ENCODE results near the gene PANK1.

The PANK1 gene

GRCh38 chr10:89653410-89653869 is 8.4 kb upstream of the PANK1 start:
- no peak overlapping the region for H3K27ac ChIP-seq (ENCODE audit: low read depth, low read length)
- no peaks in the 10 kb centered on the region for H3K36me3 ChIP-seq (ENCODE audit: control insufficient read depth in 1 of 2, insufficient read depth in 2 of 2, low read length in 2 of 2)
- H3K4me3 ChIP-seq (ENCODE audit: low read depth in 1 of 2, low read length in 2 of 2) = no peak overlapping the region
- H3K4me1 ChIP-seq (ENCODE audit: control insufficient read depth in 1 of 2, insufficient read depth in 2 of 2, low read length in 2 of 2) = no peaks in the 10 kb centered on the region
- no peaks in the 10 kb centered on the region for H3K27me3 ChIP-seq (ENCODE audit: control insufficient read depth in 1 of 2, insufficient read depth in 2 of 2, low read length in 2 of 2)
- peaks cover 5 to 14% of the 10 kb centered on the region in 2 donors for H3K9me3 ChIP-seq (ENCODE audit: control insufficient read depth in 1 of 2, low read length in 2 of 2)
- no peak overlapping the region for H3K9ac ChIP-seq (ENCODE audit: low read depth in 1 of 2, low read length in 2 of 2)

- Histone ChIP-seq H3K9ac (ENCODE audit: low read depth in 1 of 2, low read length in 2 of 2) (no peak overlapping the region), H3K36me3 (ENCODE audit: control insufficient read depth in 1 of 2, insufficient read depth in 2 of 2, low read length in 2 of 2) (no peaks in the 10 kb centered on the region), H3K9me3 (ENCODE audit: control insufficient read depth in 1 of 2, low read length in 2 of 2) (peaks cover 5 to 14% of the 10 kb centered on the region in 2 donors), H3K4me1 (ENCODE audit: control insufficient read depth in 1 of 2, insufficient read depth in 2 of 2, low read length in 2 of 2) (no peaks in the 10 kb centered on the region), H3K27ac (ENCODE audit: low read depth, low read length) (no peak overlapping the region), H3K4me3 (ENCODE audit: low read depth in 1 of 2, low read length in 2 of 2) (no peak overlapping the region), H3K27me3 (ENCODE audit: control insufficient read depth in 1 of 2, insufficient read depth in 2 of 2, low read length in 2 of 2) (no peaks in the 10 kb centered on the region)
Observed at GRCh38 chr10:89652806-89653370, 7.8 kb upstream of the PANK1 start.

- Histone ChIP-seq H3K4me3 (ENCODE audit: low read depth in 1 of 2, low read length in 2 of 2) (no peak overlapping the region), H3K9ac (ENCODE audit: low read depth in 1 of 2, low read length in 2 of 2) (no peak overlapping the region), H3K9me3 (ENCODE audit: control insufficient read depth in 1 of 2, low read length in 2 of 2) (peaks cover 5 to 10% of the 10 kb centered on the region in 2 donors), H3K4me1 (ENCODE audit: control insufficient read depth in 1 of 2, insufficient read depth in 2 of 2, low read length in 2 of 2) (peaks cover 4 to 5% of the 10 kb centered on the region in 2 donors), H3K36me3 (ENCODE audit: control insufficient read depth in 1 of 2, insufficient read depth in 2 of 2, low read length in 2 of 2) (no peaks in the 10 kb centered on the region), H3K27me3 (ENCODE audit: control insufficient read depth in 1 of 2, insufficient read depth in 2 of 2, low read length in 2 of 2) (no peaks in the 10 kb centered on the region), H3K27ac (ENCODE audit: low read depth, low read length) (no peak overlapping the region)
Observed at GRCh38 chr10:89651916-89652573, 7.0 kb upstream of the PANK1 start.

GRCh38 chr10:89651205-89651915 is 6.3 kb upstream of the PANK1 start:
- Histone ChIP-seq H3K36me3 (ENCODE audit: control insufficient read depth in 1 of 2, insufficient read depth in 2 of 2, low read length in 2 of 2) (no peaks in the 10 kb centered on the region), H3K27ac (ENCODE audit: low read depth, low read length) (no peak overlapping the region), H3K4me1 (ENCODE audit: control insufficient read depth in 1 of 2, insufficient read depth in 2 of 2, low read length in 2 of 2) (peaks cover 8 to 11% of the 10 kb centered on the region in 2 donors), H3K4me3 (ENCODE audit: low read depth in 1 of 2, low read length in 2 of 2) (no peak overlapping the region), H3K27me3 (ENCODE audit: control insufficient read depth in 1 of 2, insufficient read depth in 2 of 2, low read length in 2 of 2) (no peaks in the 10 kb centered on the region), H3K9ac (ENCODE audit: low read depth in 1 of 2, low read length in 2 of 2) (no peak overlapping the region), H3K9me3 (ENCODE audit: control insufficient read depth in 1 of 2, low read length in 2 of 2) (peaks cover 5 to 7% of the 10 kb centered on the region in 2 donors)

GRCh38 chr10:89649051-89649450 is 4.0 kb upstream of the PANK1 start:
- no peak overlapping the region for H3K27ac ChIP-seq (ENCODE audit: low read depth, low read length)
- H3K4me1 ChIP-seq (ENCODE audit: control insufficient read depth in 1 of 2, insufficient read depth in 2 of 2, low read length in 2 of 2) = peaks cover 18 to 21% of the 10 kb centered on the region in 2 donors
- no peaks in the 10 kb centered on the region for H3K27me3 ChIP-seq (ENCODE audit: control insufficient read depth in 1 of 2, insufficient read depth in 2 of 2, low read length in 2 of 2)
- H3K36me3 ChIP-seq (ENCODE audit: control insufficient read depth in 1 of 2, insufficient read depth in 2 of 2, low read length in 2 of 2) = no peaks in the 10 kb centered on the region
- no peak overlapping the region for H3K9ac ChIP-seq (ENCODE audit: low read depth in 1 of 2, low read length in 2 of 2)
- H3K9me3 ChIP-seq (ENCODE audit: control insufficient read depth in 1 of 2, low read length in 2 of 2) = no peaks in the 10 kb centered on the region
- H3K4me3 ChIP-seq (ENCODE audit: low read depth in 1 of 2, low read length in 2 of 2) = no peak overlapping the region

- peaks cover 24 to 26% of the 10 kb centered on the region in 2 donors for H3K4me1 ChIP-seq (ENCODE audit: control insufficient read depth in 1 of 2, insufficient read depth in 2 of 2, low read length in 2 of 2)
- no peaks in the 10 kb centered on the region for H3K36me3 ChIP-seq (ENCODE audit: control insufficient read depth in 1 of 2, insufficient read depth in 2 of 2, low read length in 2 of 2)
- H3K27me3 ChIP-seq (ENCODE audit: control insufficient read depth in 1 of 2, insufficient read depth in 2 of 2, low read length in 2 of 2) = no peaks in the 10 kb centered on the region
- H3K9me3 ChIP-seq (ENCODE audit: control insufficient read depth in 1 of 2, low read length in 2 of 2) = no peaks in the 10 kb centered on the region
- H3K9ac ChIP-seq (ENCODE audit: low read depth in 1 of 2, low read length in 2 of 2) = no peak overlapping the region
- no peak overlapping the region for H3K4me3 ChIP-seq (ENCODE audit: low read depth in 1 of 2, low read length in 2 of 2)
- no peak overlapping the region for H3K27ac ChIP-seq (ENCODE audit: low read depth, low read length)
Observed at GRCh38 chr10:89648074-89648473, 3.0 kb upstream of the PANK1 start.

- H3K27me3 ChIP-seq (ENCODE audit: control insufficient read depth in 1 of 2, insufficient read depth in 2 of 2, low read length in 2 of 2) = no peaks in the 10 kb centered on the region
- H3K36me3 ChIP-seq (ENCODE audit: control insufficient read depth in 1 of 2, insufficient read depth in 2 of 2, low read length in 2 of 2) = no peaks in the 10 kb centered on the region
- H3K27ac ChIP-seq (ENCODE audit: low read depth, low read length) = no peak overlapping the region
- H3K9me3 ChIP-seq (ENCODE audit: control insufficient read depth in 1 of 2, low read length in 2 of 2) = no peaks in the 10 kb centered on the region
- H3K4me1 ChIP-seq (ENCODE audit: control insufficient read depth in 1 of 2, insufficient read depth in 2 of 2, low read length in 2 of 2) = peaks cover 26% of the 10 kb centered on the region in 2 donors
- no peak overlapping the region for H3K9ac ChIP-seq (ENCODE audit: low read depth in 1 of 2, low read length in 2 of 2)
- no peak overlapping the region for H3K4me3 ChIP-seq (ENCODE audit: low read depth in 1 of 2, low read length in 2 of 2)
Observed at GRCh38 chr10:89646889-89647657, 2.0 kb upstream of the PANK1 start.

GRCh38 chr10:89645742-89646172 is 715 bp upstream of the PANK1 start:
- Histone ChIP-seq H3K36me3 (ENCODE audit: control insufficient read depth in 1 of 2, insufficient read depth in 2 of 2, low read length in 2 of 2) (no peaks in the 10 kb centered on the region), H3K27me3 (ENCODE audit: control insufficient read depth in 1 of 2, insufficient read depth in 2 of 2, low read length in 2 of 2) (no peaks in the 10 kb centered on the region), H3K4me3 (ENCODE audit: low read depth in 1 of 2, low read length in 2 of 2) (peak overlapping the region; percentile 73 to 95), H3K9ac (ENCODE audit: low read depth in 1 of 2, low read length in 2 of 2) (peak overlapping the region; percentile 74 to 84), H3K27ac (ENCODE audit: low read depth, low read length) (peak overlapping the region; percentile 85), H3K9me3 (ENCODE audit: control insufficient read depth in 1 of 2, low read length in 2 of 2) (no peaks in the 10 kb centered on the region), H3K4me1 (ENCODE audit: control insufficient read depth in 1 of 2, insufficient read depth in 2 of 2, low read length in 2 of 2) (peaks cover 26% of the 10 kb centered on the region in 2 donors)

- H3K4me1 ChIP-seq (ENCODE audit: control insufficient read depth in 1 of 2, insufficient read depth in 2 of 2, low read length in 2 of 2) = peaks cover 29% of the 10 kb centered on the region in 2 donors
- no peaks in the 10 kb centered on the region for H3K36me3 ChIP-seq (ENCODE audit: control insufficient read depth in 1 of 2, insufficient read depth in 2 of 2, low read length in 2 of 2)
- H3K9ac ChIP-seq (ENCODE audit: low read depth in 1 of 2, low read length in 2 of 2) = peak overlapping the region; percentile 74 to 84
- H3K27ac ChIP-seq (ENCODE audit: low read depth, low read length) = peak overlapping the region; percentile 85
- H3K4me3 ChIP-seq (ENCODE audit: low read depth in 1 of 2, low read length in 2 of 2) = peak overlapping the region; percentile 73 to 95
- no peaks in the 10 kb centered on the region for H3K9me3 ChIP-seq (ENCODE audit: control insufficient read depth in 1 of 2, low read length in 2 of 2)
- no peaks in the 10 kb centered on the region for H3K27me3 ChIP-seq (ENCODE audit: control insufficient read depth in 1 of 2, insufficient read depth in 2 of 2, low read length in 2 of 2)
Observed at GRCh38 chr10:89644691-89644966, 413 bp downstream of the PANK1 start.

Measured in duodenal mucosa (tissue), 2 donors.